ENCODE data around the gene ADGRV1. TPM values are rescaled to one million over a fixed set of nuclear protein-coding genes. Genes with fewer than 3 reads are reported as not detected.

Gene ADGRV1
- total and polyA plus RNA-seq, 12 donors, result 0.03 to 1.4 (median 0.44) TPM; not detected in 6

GRCh38 chr5:91042247-91042935, 483.8 kb downstream of the ADGRV1 start:
- Histone ChIP-seq H3K9me3 (peaks cover 0 to 4% (median 0%) of the 10 kb centered on the region in 11 donors), H3K4me3 (no peak overlapping the region), H3K27ac (no peak overlapping the region), H3K27me3 (no peaks in the 10 kb centered on the region), H3K36me3 (no peaks in the 10 kb centered on the region), H3K4me1 (peaks cover 0 to 5% (median 0%) of the 10 kb centered on the region in 9 donors)
- DNase-seq, result no peak
- no peak for TF ChIP-seq CTCF (IDR thresholded peaks at IDR 0.05)
- intact Hi-C loops (cut with DNase I), result no loop called here
- ATAC-seq, result no peak
- 96 to 97% methylated on average over 1 of the region's 1 CpG for WGBS, 2 donors

GRCh38 chr5:91042936-91043255, 484.3 kb downstream of the ADGRV1 start:
- ATAC-seq (peak in 3 of 8 donors; percentile 41 to 46 (median 46)), DNase-seq (no peak)
- H3K27ac ChIP-seq, result no peak overlapping the region
- H3K27me3 ChIP-seq, result no peaks in the 10 kb centered on the region
- intact Hi-C loops (cut with DNase I), result no loop called here
- peaks cover 0 to 4% (median 0%) of the 10 kb centered on the region in 11 donors for H3K9me3 ChIP-seq
- 32 to 38% methylated on average over 2 of the region's 2 CpGs for WGBS, 2 donors
- peaks cover 0 to 5% (median 0%) of the 10 kb centered on the region in 9 donors for H3K4me1 ChIP-seq
- H3K4me3 ChIP-seq, result no peak overlapping the region
- no peaks in the 10 kb centered on the region for H3K36me3 ChIP-seq
- no peak for TF ChIP-seq CTCF (IDR thresholded peaks at IDR 0.05)

DNA sequence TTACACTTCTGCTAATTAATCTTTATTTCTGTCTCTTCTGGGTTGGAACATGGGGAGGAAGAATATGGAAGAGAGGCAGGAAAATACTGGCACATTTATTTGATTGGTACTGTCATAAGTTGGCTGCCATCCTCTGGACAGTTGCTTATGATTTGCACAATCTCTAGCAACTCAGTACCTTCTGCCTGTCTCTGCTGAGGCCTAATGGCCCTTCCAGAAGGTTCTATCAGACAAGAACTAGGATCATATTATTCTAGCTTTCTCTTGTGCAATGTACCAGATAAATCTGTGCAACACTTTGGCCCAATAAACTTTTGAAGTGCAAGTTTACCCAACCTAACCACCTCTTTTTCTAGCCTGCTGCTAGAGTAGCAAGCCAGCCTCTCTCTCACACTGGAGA, 489.5 kb downstream of the ADGRV1 start:
- no peaks in the 10 kb centered on the region for H3K36me3 ChIP-seq
- H3K4me1 ChIP-seq, result peaks cover 0 to 15% (median 4%) of the 10 kb centered on the region in 9 donors
- H3K4me3 ChIP-seq, result no peak overlapping the region
- DNase-seq (no peak), ATAC-seq (peak in 1 of 8 donors; percentile 42)
- H3K27ac ChIP-seq, result no peak overlapping the region
- intact Hi-C loops (cut with DNase I), result no loop called here
- TF ChIP-seq CTCF (IDR thresholded peaks at IDR 0.05), result no peak
- peaks cover 0 to 4% (median 0%) of the 10 kb centered on the region in 11 donors for H3K9me3 ChIP-seq
- H3K27me3 ChIP-seq, result no peaks in the 10 kb centered on the region

- Histone ChIP-seq H3K27ac (no peak overlapping the region), H3K36me3 (no peaks in the 10 kb centered on the region), H3K4me1 (peaks cover 0 to 18% (median 0%) of the 10 kb centered on the region in 9 donors), H3K27me3 (no peaks in the 10 kb centered on the region), H3K9me3 (peaks cover 0 to 4% (median 0%) of the 10 kb centered on the region in 11 donors), H3K4me3 (no peak overlapping the region)
- ATAC-seq, result no peak
- intact Hi-C loops (cut with DNase I), result no loop called here
- no peak for TF ChIP-seq CTCF (IDR thresholded peaks at IDR 0.05)
- DNase-seq, result no peak
Measured at GRCh38 chr5:91049112-91049511, 490.5 kb downstream of the ADGRV1 start.

All from heart right ventricle (tissue), 16 donors.